ENCODE results near the gene NECTIN1. TPM values are rescaled to one million over a fixed set of nuclear protein-coding genes. Genes with fewer than 3 reads are reported as not detected.

NECTIN1 gene
- polyA plus RNA-seq, 1 donor = 29.1 TPM

DNA sequence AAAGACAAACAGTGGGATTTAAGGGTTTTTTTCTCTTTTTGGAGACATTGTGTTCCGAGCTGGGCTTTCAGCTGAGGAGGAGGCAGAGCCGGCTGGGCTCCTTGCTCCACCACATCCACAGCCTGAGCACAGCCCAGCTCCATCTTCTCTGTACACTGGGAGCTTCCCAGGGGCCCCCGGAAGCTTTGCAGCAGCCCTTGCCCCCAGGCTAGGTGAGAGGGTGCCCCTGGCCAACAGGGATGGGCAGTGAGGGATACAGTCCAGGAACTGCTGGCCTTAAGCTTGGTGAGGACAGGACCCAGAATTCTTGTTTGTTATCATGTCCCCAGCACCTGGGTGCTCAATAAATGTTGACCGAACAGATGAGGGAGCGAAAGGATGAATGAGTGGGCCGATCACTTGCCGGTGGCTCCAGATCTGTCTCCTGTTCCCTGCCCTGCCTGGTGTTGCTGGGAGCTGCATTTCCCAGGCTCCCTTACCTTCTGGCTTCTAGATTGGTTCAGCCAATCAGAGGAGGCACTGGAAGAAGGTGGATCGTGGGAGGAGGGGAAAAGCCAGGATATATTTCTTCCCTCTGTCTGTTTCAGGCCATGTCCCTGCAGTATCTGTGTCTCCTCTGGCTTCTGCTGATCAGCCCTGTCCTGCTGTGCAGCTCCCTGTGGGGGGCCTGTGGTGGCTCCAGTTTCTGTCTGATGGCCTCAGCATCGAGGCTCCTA lies 26.5 kb upstream of the NECTIN1 start:
- DNase-seq = no peak

DNA sequence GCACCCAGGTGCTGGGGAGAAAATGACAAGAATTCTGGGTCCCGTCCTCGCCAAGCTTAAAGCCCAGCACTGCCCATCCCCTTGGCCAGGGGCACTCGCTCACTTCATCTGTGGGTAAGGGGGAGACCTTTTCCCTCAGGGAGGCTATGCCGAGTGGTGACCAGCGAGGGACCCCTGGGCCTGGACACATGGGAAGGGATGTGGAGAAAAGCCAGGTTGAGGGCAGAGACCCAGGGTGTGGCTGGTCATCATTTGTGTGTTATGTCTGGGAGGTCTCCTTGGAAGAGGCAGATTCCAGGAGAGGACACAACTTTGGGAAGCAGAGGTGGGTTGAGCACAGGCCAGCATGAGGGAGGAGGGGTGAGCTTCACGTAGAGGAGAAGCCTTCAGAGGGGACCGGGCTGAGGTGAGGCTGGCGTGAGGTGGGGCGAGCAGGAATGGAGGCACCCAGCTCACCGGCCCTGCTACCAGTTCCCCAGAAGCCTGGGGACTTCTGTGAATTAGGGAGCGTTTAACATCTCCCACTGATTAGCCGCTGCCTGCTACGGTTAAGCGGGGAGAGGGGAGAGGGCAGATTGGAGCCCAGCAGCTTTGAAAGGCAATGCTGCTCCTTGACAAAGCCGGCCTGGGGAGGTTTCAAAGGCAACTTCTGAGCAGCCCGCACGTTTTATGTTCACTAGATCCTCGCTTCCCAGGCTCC lies 25.8 kb upstream of the NECTIN1 start:
- DNase-seq = no peak

DNA sequence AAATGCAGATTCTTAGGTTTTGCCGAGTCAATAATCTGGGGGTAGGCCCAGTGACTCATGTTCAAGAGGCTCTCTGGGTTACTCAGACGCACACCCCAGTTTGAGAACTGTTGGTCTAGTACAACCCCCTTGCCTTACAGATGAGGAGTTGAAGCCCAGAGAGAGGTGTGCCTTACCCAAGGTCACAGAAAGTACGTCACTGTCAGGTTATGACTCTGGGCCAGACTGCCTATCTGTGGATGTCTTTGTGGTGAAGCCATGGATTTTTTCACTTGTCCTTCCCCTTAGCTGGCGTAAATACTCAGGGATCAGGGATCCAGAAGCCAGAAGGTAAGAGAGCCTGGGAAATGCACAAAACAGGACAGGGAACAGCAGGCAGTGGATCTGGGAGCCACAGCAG lies 25.2 kb upstream of the NECTIN1 start:
- no peak for DNase-seq

DNA sequence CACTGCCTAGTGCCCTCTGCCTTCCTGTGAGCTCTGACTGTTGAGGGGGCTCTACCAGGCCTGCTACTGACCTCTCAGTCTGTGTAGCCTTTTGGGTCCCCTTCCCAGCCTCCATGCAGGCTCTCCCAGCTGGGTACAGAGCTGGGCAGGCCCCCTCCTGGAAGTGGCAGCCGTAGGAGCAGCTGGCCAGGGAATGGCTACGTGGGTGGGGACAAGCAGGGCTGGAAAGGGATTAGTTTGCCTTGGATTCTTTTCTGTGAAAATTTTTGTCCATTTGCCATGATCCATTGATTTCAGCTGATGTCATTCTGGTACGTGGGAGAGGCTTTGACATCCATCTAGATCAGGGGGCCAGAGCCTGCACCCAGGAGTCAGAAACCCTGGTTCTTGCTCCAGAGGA lies 23.9 kb upstream of the NECTIN1 start:
- DNase-seq = no peak

DNA sequence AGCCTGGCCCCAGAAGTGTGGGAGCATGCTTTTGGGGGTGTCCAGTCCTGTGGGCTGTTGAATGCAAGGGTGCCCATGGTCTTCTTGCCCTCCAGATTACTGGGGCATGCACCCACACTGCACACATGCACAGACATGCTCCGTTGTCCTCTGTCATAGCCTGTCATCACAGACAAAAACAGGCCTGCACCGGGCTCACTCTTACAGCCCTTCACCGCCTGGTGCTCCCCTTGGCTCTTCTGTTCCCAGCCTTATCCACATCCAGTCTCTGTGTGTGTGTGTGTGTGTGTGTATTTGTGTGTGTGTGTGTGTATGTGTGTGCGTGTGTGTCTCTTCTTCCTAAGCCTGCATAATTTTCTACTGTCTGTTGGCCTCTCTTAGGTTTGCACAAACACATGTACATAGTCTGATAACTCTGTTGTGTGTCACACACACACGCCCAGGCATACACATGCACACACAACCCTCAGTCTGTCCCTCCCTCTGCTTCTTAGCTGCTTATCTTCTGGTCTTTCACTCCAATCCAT lies 23.4 kb upstream of the NECTIN1 start:
- DNase-seq = no peak

DNA sequence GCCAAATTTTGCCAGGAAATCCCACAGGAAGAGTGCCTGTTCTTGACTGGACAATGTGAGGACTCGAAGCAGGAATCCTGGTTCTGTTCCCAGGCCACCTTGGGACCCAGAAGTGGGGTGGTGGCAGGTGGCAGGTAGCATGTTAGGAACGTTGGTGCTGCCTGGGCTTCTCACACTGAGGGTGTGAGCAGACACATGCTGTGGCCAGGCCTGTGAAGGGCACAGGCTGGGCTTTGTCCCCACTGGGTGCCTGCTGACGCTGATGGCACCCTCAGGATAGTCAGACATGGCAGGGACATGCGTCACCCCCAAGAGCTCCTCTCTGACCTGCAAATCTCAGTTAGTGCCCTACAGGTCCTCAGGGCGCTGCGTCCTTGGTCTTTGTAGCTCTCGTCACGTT lies 21.1 kb upstream of the NECTIN1 start:
- no peak for DNase-seq

DNA sequence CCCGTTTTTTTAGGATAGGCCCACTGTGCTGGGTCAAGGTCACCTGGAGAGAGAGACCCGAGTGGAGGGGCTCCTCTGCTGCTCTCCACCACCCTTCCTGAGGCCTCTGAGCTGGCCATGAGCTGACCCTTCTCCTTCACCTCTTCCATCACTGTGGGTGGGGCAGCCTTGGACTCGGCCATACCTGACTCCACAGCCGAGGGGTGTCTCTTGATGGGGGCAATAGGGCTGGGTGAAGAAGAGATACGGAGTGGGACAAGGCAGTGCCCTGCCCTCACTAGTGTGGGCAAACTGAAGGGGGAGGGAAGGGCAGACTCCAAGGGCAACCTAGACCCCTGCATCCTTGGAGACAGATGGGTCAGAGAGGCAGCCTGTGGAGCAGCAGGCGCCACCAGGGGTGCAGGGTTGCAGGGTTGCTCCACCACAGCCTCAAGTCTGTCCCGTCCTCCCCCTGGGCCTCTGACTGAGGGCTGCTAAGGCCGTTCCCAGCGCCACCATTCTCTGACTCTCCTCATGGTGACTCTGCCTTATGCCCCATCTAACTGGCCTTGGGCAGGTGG lies 20.1 kb upstream of the NECTIN1 start:
- DNase-seq = no peak

DNA sequence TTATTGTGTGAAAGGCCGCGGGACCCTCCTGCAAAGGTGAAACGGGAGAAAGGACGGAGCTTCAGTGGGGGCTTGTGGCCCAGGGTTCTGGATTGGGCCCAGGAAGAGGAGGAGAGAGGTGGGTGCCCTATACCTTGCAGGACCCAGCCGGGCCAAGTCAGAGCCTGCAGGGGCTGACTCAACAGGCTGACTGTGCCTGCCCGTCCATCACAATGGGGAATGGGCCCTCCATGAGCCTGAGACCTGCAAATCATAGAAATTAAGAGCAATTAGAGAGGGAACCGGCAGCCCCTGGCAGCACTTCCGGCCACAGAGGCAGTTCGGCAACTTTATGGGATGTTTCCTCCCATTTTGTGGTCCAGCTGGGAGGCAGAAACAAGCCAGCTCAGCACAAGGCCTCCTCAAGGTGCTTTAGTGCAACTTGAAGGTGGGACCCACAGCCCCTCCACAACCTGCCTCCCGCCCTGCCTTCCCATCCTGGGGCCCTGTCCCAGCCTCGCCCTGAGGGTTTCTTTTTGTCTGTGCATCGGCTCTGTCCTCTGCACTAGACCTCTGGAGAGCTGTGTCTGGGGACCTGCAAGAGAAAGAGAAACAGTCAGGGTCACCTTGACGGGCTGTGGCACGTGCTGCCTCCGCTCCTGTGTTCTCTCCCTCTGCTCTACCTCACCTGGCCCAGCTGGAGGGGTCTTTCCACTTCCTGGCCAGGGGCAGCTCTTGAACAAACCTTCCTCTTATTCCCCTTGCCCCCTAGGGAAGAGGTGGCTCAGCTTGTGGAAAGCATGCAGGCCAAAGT lies 19.1 kb upstream of the NECTIN1 start:
- no peak for DNase-seq

DNA sequence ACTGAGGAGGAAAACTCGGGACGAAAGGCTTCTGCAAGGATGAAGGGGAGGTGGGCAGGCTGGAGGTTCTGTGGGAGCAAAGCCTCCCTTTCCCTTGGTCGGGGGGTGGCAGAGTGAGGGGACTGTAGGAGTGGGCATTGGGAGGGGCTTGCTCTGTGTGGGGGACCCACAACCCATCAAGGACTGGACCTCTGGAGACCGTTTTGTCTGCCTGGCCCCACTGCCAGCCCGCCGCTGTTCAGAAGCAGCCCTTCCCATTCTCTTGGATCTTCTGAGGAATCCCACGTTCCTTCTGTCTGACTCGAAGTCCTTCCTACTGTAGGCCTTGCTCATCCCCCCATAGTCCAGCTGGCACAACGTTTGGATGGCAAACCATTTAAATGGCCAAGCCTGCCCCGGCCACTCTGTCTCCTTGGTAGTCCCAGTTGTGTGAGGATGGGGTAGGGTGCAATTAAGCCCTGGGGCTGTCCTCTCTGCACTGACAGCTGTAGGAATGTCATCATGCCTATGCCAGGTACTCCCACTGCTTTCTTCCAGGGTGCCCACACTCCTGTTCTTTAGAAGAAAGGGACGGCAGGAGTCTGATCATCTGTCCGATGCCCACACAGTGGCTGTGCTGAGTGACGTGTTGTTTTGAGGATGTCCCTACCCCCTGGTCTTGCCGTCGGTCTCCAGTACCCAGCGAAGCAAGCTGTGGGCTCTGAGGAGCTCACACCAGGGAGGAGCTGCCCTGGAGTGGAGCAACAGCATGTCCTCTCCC lies 17.0 kb upstream of the NECTIN1 start:
- no peak for DNase-seq

DNA sequence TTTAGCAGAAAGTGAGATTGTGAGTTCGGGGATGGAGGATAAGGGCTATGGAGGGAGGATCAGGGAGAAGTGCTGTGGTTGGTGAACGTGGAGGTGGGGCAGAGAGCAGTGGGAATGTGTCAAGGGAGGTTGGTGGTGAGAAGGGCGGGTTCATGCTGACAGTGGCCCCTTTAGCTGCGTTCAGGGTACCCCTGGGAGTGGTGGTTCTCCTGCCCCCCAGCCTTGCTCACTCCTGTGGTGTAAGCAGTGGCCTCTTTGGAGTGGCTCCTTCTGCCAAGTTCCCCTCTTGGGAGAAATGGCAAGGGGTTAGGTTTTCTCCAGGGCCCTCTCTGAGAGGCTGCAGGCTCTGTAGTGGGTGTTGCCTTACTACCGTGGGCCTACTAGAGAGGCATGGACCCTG lies 16.1 kb upstream of the NECTIN1 start:
- DNase-seq = no peak

DNA sequence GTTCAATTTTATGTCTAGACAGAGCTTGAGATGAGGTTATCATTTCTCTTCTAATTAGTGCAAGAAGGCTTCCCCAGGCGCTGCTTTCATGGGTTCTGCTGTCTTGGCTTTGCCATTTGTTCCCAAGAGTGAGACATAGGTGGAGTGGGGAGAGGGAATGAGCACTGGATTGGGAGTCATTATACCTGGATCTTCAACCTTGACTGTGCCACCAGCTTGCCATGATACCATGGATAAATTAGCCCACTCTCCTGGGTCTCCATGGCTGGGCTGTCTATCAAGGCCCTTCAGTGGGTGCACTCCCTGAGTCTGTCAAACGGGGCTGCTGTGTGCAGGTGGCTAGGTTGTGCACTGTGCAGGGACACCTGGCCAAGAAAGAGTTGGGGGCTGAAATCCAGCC lies 15.6 kb upstream of the NECTIN1 start:
- DNase-seq = no peak

DNA sequence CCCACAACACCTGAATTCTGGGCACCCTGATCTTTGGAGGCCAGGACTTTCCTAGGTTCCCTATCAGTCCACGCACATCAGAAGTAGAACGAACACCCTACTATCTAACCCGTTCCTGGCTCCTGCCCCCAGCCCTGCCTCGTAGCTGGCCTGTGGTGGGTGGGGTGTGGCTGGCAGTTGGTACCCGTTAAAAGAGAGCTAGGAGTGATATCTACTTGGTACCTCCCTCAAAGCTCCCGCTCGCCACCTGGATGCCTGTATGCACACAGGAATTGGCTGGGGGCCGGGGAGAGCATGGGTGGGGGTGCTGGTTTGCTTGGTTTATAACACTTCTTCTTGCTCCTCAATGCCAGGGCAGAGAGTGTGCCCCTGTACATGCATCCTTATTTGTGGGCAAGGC lies 14.0 kb upstream of the NECTIN1 start:
- no peak for DNase-seq

DNA sequence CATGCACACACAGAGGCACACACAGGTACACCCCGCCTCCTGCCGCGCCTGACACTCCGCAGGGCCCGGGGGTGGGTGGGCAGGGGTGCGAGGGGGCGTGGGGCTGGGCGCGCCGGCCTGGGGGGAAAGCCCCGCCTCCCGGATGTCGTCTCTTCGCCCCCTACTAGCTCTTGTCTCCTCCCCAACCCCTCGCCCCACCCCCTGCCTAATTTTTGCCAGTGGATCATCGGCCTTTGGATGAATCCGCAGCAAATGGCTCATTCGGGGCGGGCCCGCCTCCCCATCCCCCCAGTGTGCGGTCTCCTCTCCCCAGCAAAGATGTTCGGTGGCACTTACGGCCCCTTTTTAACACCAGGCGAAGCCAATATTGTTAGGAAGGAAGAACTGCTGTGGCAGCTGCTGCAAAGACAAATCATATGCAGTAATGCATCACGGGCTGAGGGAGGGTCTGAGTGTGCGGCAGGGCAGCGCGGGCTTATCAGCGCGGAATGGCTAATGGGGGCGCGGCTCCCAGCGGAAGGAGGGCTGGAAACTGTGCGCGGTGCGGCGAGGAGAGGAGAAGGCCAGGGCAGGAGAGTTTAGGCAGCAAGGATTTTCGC lies 13.4 kb upstream of the NECTIN1 start:
- DNase-seq = no peak

DNA sequence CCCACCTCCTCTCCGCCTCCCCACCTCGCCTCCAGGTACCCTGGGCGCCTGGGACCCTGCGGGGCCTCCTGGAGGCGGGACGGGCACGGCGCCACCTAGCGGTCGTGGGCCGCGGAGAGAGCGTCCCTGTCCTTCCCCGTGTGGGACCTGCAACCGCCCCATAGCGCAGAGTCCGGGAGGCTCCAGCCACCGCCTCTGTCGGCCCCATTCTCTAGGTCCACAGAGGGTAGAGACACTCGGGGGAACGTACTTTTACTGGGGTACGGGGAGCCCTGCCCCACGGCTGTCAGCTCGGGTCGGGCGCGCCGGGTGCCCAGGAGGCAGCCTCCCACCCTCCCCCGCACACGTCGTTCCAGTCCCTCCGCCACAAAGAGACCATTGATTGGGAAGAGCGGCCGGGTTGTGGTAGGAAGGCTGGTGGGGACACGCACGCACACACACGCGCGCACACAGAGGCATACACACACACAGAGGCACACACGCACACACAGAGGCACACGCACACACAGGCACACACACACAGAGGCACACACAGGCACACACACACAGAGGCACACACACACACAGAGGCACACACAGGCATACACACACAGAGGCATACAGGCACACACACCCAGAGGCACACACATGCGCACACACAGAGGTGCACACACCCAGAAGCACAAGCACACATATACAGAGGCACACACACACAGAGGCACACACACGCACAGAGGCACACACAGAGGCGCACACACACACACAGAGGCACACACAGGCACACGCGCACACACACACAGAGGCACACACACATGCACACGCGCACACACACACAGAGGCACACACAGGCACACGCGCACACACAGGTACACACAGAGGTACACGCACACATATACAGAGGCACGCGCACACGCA lies 12.6 kb upstream of the NECTIN1 start:
- DNase-seq = no peak

DNA sequence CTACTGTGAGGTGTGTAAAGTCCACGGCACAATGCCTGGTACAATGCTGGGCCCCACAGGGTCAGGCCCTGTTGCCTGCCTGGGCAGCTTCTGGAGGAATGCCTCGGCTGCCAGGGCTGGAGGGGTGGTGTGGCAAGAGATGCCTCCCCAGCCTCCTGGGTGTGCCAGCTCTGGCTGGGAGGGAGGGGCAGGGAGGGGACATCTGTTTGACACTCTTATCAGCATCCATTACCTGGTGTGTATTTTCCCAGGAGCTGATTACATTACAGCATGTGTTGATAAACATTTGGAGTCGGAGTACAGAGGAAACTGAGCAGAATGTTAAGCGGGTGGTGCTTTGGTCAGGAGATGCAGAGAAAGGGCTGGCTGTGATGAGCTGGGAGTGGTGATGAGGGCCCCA lies 11.0 kb upstream of the NECTIN1 start:
- no peak for DNase-seq

DNA sequence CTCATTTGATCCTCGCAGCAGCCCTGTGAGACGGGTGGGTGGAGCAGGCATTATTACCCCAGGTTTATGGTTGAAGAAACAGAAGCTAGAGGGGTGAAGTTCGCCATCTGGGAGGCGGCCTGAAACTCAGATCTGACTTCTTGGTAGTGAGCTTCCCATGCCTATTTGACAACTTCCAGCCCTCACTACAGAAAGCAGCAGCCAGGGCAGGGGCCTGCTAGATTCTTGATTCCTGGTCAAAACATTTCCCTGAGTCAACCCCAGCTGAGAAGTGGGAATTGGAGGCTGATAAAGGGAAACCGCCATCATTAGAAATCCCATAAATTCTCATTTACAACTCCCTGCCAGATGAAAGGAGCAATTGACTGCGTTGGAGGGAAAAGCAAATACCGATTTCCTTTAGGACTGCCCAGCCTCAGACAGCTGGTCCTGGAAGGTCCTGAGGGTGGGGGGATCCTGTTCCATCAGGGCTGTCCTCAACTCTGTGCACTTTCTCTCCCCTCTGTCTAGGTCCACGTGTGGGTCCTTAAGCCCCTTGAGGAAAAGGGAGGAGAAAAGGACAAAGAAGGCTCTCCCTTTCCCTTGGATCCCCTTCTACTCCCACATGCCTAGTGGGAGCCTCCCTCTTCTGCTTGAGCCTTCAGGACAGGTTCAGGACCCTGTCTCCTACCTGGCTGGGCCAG lies 10.2 kb upstream of the NECTIN1 start:
- DNase-seq = no peak

DNA sequence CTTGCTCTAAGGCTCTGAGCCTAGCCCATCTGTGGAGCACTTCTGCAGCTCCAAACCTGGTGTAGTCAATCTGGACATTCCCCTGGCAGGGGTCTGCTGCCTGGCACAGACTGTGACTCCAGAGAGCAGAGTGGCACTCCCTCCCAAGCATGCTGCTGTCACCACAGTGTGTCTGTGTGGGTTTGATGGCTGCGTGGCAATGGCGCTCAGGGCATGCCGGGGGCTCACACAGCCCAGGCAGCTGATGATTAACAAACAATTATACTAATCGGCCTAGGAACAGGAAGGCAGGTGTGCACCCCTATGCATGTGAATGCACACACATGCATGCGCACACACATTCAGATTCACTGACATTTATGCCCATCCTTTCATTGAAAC lies 9.0 kb upstream of the NECTIN1 start:
- DNase-seq = no peak

DNA sequence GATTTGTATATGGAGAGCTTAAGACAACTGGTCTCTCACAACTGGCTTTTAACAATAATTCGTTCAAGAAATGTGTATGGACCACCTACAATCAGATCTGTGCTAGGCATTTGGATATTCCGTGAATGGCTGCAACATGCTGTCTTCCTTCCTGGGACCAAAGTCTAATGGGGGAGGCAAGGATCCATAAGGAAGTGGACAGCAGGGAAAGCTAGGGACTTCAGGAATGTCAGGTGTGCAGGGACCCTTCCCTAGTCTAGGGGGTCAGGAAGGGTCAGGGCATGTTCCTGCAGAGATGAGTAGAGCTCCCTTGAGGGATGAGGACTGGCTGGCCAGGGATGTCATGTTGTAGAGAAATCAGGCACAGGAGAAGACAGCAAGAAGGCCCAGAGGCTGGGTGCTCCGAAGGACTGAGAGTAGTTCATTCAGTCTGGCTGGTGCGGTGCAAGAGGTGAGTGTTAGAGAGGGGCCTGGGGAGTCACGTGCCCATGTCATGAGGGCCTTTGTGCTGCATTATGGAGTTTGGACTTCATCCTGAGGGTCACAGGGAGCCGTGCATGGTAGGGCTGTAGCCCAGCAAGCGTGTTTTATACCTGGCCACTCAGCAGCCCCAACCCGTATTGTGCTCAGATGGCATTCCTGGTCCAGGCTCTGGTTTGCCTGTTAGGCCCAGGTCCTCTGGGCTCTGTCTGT lies 8.5 kb upstream of the NECTIN1 start:
- no peak for DNase-seq

DNA sequence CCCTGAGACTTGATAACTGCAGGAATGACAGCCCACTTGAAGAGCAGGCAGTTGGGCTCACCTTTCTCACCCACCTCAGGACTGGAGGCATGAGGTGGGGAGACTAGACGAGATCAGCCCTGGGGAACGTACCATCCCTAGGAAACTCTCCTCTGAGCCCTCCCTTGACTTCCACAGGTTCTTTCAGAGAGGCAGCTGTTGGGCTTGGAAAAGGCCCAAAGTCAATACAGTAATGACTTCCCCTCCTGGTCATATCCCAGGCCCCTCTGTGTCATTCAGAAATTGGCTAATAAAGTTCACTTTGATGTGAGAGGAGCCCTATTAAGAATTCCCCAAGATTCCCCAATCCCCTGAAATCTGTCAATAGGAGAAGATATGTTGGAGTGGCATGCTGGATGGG lies 5.8 kb upstream of the NECTIN1 start:
- no peak for DNase-seq

Measured in hindlimb muscle (tissue), 1 donor.